ENCODE measurements around the gene TPPP2.
"Not testable (repeated sequence)": the region's sequence is repeated elsewhere in the genome, so short reads cannot be mapped to it uniquely, and the experiment has no call there.

The TPPP2 gene

GRCh38 chr14:21029917-21030316, at the start of gene TPPP2:
TSS of gene TPPP2 (plus strand) at chr14:21030217. CDS start at chr14:21030582, 365 bp downstream.
- no peak for DNase-seq (ENCODE audit: low spot score)

DNA sequence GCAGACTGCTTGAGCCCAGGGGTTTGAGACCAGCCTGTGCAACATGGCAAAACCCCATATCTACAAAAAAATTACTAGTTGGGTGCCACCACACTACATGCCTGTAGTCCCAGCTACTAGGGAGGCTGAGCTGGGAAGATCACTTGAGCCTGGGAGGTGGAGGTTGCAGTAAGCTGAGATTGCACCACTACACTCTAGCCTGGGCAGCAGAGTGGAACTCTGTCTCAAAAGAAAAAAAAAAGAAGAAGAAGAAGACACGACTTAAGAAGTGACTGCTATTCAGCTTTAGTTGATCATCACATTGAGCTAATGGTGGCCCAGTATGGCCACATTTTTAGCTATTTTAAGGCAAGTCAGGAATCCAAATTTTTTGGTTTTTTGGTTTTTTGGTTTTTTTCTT, 49.1 kb upstream of the TPPP2 start:
- DNase-seq (ENCODE audit: low spot score), result no peak

- no peak for DNase-seq (ENCODE audit: low spot score)
Observed at GRCh38 chr14:20982646-20983369, 47.2 kb upstream of the TPPP2 start.

GRCh38 chr14:20985650-20986049, 44.4 kb upstream of the TPPP2 start:
- not testable (repeated sequence) for DNase-seq (ENCODE audit: low spot score)

DNA sequence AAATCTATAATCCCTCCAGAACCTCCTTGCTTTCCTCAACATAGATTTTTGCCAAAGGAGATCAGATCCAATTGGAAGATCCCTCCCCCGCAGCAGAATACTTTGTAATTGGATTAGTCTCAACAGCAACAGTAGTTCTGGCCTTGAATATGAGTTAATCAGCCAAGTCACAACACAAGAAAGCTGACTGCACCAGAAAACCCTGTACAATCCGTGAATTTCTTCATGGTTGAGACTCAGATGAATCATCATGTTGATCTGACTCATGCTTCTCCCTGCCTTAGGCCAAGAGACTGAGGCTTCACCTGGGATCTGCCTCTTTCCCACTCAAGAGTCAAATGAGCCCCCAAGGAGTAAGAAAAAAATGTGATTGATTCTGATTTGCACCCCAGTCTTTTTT, 43.2 kb upstream of the TPPP2 start:
- no peak for DNase-seq (ENCODE audit: low spot score)

GRCh38 chr14:20988717-20989470, 41.1 kb upstream of the TPPP2 start:
- no peak for DNase-seq (ENCODE audit: low spot score)

DNA sequence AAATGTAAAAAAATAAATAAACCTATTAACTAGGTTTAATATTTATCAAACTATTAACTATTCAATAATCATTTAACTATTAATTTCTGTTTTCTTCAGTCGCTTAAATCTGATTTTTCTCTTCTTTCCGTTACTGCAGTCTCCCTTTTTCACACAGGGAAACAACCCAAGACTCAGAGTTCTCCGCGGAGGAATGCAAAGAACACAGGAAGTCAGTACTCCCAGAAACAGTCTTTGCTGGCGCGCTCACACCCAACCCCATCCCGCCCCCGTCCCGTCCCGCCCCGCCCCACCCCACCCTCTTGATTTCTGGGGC, 40.6 kb upstream of the TPPP2 start:
- DNase-seq (ENCODE audit: low spot score), result no peak

DNA sequence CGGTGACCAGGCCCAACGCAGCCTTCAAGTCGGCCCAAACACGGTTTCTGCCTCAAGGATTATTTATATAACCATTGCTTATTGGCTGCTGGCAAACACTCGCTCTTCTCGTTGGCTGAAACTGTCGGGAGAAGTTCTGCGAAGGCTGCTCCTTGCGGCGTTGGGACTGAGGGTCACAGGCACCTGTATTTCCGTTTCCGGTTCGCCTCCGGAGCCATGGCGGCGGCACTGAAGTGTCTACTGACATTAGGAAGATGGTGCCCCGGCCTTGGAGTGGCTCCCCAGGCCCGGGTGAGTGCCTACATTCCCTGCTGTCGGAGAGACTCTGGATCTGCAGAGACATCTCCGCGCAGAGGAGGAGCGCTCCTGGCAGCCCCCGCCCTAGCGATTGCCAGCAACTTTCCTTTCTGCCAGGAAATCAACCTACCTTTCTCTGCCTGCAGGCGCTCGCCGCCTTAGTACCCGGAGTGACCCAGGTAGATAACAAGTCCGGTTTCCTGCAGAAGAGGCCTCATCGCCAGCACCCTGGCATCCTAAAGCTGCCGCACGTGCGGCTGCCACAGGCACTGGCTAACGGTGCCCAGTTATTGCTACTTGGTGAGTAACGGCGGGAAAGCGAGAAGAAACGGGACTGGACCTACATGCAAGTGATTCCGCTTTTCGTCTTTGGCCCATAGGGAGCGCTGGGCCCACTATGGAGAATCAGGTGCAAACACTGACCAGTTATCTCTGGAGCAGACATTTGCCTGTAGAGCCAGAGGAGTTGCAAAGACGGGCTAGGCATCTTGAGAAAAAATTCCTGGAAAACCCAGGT, 40.0 kb upstream of the TPPP2 start, which contains the start of gene METTL17:
TSS of gene METTL17 (plus strand) at position 194 of the 814 bp plus-strand sequence. CDS start at position 217, 23 bp downstream.
- DNase-seq (ENCODE audit: low spot score), result peak; percentile 73

DNA sequence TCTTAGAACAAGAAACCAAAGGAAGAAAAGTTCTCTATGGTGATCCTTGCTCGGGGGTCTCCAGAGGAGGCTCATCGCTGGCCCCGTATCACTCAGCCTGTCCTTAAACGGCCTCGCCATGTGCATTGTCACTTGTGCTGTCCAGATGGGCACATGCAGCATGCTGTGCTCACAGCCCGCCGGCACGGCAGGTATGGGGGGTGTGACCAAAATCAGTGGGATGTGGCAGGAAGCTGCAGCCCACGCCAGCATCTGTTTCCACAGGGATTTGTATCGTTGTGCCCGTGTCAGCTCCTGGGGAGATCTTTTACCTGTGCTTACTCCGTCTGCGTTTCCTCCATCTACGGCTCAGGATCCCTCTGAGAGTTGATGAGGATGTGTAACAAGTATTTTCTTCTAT, 33.5 kb upstream of the TPPP2 start:
- DNase-seq (ENCODE audit: low spot score), result no peak

DNA sequence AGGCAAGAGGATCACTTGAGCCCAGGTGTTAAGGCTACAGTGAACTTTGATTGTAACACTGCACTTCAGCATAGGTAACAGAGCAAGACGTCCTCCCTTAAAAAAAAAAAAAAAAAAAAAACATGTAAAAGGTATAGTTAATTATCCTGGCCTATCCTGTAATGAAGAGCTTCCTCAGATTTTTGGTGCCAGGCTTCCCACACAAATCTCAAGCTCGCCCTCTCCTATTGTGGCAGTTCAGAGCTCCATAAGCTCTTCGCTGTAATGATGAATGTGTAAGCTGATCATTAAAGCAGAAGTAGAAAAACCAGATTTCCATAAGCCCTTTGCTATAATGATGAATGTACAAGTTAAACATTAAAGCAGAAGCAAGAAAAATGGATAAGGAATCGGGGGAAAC, 32.9 kb upstream of the TPPP2 start:
- DNase-seq (ENCODE audit: low spot score), result no peak

DNA sequence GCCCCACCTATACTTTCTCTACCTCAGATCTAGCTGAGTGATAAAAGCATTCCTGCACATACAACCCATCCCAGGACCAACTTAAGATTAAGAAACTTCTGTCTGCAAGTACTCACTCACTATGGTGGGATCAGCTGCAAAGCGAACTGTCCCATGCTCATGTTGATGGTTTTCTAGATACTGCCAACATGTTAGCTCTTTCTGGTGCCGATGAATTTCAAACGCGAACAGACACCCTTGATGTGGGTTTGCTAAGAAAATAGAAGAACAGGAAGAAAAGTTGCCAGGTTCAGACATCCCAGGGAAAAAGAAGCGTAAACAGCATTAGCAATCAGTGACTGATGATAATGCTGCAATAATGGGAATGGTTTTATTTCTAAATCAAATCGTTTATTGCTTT, 32.5 kb upstream of the TPPP2 start:
- no peak for DNase-seq (ENCODE audit: low spot score)

GRCh38 chr14:20998139-20998538, 31.9 kb upstream of the TPPP2 start:
- no peak for DNase-seq (ENCODE audit: low spot score)

DNA sequence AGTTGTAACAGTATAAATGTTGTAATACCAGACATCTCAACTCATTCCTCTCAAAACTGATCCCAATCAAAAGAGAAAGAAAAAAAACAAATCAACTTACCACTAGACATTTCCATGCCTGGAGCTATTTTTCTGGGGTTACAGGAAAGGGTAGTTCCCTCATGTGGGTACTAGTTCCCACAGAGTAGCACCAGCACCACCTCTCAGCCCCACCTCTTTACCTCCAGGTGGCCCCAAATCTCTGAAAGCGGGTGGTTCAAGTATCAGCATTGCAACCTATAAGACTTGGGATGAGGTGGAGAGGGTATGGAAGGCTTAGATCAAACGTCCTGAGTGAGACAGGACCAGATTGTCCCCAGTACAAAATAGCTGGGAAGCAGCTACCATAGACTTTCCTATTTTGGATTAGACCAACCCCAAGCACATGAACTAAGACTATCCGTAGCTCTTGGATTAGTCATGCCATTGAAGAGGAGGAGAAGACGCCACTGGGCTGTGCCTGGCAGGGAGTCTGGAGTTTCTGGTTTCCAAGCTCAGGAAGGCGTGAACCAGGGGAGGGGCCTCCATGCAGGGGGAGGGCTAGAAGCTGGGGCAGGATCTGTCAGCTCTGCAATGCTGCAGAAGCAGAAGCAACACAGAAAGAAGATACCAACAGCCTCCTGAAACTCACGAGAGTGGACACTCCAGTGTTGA, 31.2 kb upstream of the TPPP2 start, which contains the start of gene SLC39A2:
TSS of gene SLC39A2 (plus strand) at position 620 of the 693 bp plus-strand sequence. CDS start 154 bp downstream, outside the sequence.
- DNase-seq (ENCODE audit: low spot score), result no peak

GRCh38 chr14:20999591-20999990, 30.4 kb upstream of the TPPP2 start:
- DNase-seq (ENCODE audit: low spot score), result no peak

DNA sequence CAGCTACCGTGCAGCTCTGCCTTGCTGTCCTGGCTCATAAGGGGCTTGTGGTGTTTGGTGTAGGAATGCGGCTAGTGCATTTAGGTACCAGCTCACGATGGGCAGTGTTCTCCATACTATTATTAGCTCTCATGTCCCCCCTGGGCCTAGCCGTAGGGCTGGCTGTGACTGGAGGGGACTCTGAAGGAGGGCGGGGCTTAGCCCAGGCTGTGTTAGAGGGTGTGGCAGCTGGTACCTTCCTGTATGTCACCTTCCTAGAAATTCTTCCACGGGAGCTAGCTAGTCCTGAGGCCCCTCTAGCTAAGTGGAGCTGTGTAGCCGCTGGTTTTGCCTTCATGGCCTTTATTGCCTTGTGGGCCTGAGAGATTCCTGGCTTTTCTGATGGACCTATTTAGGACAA, 28.8 kb upstream of the TPPP2 start:
- DNase-seq (ENCODE audit: low spot score), result no peak

- no peak for DNase-seq (ENCODE audit: low spot score)
Observed at GRCh38 chr14:21003788-21004346, 26.1 kb upstream of the TPPP2 start.

DNA sequence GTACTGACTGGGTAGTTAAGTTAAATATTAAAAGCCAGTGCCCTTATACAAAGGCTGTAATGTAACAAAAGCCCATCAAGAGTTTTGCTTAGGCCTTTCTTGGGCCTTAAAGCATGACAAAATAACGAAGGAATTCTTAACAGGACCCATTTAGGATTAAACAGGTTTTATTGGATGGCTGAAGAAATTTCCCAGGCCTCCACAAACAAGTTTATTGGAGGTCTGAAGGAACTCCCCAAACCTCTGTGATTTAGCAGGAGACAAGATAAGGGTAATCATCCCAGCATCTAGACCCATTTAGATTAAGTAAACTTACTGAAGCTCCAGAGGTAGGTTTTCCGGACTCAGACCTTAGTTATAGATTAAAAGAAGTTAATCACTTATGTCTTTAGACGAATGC, 20.3 kb upstream of the TPPP2 start:
- DNase-seq (ENCODE audit: low spot score), result not testable (repeated sequence)

- DNase-seq (ENCODE audit: low spot score), result no peak
Observed at GRCh38 chr14:21011136-21011535, 18.9 kb upstream of the TPPP2 start.

DNA sequence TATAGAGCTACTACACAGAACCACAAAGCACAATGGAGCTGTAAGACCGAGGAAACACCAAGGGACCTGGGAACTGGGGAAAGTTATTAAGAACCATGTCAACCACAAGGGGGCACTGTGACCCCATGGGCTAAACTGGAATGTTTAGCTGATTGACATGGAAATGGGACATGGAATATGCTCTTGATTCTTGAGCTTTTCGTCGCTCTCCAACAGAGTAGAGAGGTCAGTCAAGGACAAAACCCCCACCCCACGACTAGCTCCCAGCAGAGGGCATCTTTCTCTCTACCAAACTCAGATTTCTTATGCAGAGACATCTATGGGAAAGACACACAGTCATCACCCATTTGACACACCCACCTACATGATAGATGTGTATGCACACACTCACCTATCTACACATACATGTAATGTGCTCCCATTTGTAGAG, 15.2 kb upstream of the TPPP2 start:
- peak; percentile 82 for DNase-seq (ENCODE audit: low spot score)

GRCh38 chr14:21015312-21015711, 14.7 kb upstream of the TPPP2 start:
- DNase-seq (ENCODE audit: low spot score), result no peak

- DNase-seq (ENCODE audit: low spot score), result no peak
Observed at GRCh38 chr14:21016413-21017190, 13.4 kb upstream of the TPPP2 start.
